GM19463 (cell line): ENCODE measurements around the gene LTC4S.
"Not testable (repeated sequence)": the region's sequence is repeated elsewhere in the genome, so short reads cannot be mapped to it uniquely, and the experiment has no call there.

Experiments used
- ATAC-seq: cut with Tn5 transposase; IDR thresholded peaks from one replicate; pipeline ENCODE4 v1.9.1; 2021; ENCODE audit warnings: mild to moderate bottlenecking, moderate library complexity; ENCODE audit not compliant: unreplicated experiment

Gene LTC4S

GRCh38 chr5:179823937-179824744 lies 30.4 kb downstream of the LTC4S start:
- ATAC-seq = no peak

GRCh38 chr5:179824745-179825112 lies 30.9 kb downstream of the LTC4S start:
- ATAC-seq = no peak

- ATAC-seq = no peak
Observed at GRCh38 chr5:179825655-179826182, 31.9 kb downstream of the LTC4S start.

- no peak for ATAC-seq
Observed at GRCh38 chr5:179827680-179828079, 33.9 kb downstream of the LTC4S start.

GRCh38 chr5:179828756-179829421 lies 35.1 kb downstream of the LTC4S start:
- no peak for ATAC-seq

- ATAC-seq = no peak
Observed at GRCh38 chr5:179829732-179830435, 36.1 kb downstream of the LTC4S start.

GRCh38 chr5:179830818-179831468 lies 37.2 kb downstream of the LTC4S start:
- ATAC-seq = no peak

GRCh38 chr5:179832039-179832745 lies 38.4 kb downstream of the LTC4S start:
- no peak for ATAC-seq

- no peak for ATAC-seq
Observed at GRCh38 chr5:179833056-179833708, 39.4 kb downstream of the LTC4S start.

- ATAC-seq = no peak
Observed at GRCh38 chr5:179833709-179834070, 39.9 kb downstream of the LTC4S start.

GRCh38 chr5:179834120-179834519 lies 40.3 kb downstream of the LTC4S start:
- no peak for ATAC-seq

GRCh38 chr5:179834871-179835270 lies 41.1 kb downstream of the LTC4S start:
- ATAC-seq = not testable (repeated sequence)

GRCh38 chr5:179836225-179837019 lies 42.6 kb downstream of the LTC4S start:
- peak; percentile 66 for ATAC-seq

GRCh38 chr5:179837076-179838011 lies 43.6 kb downstream of the LTC4S start:
- ATAC-seq = no peak

- no peak for ATAC-seq
Observed at GRCh38 chr5:179839328-179840256, 45.8 kb downstream of the LTC4S start.

- ATAC-seq = no peak
Observed at GRCh38 chr5:179840321-179840720, 46.5 kb downstream of the LTC4S start.

- no peak for ATAC-seq
Observed at GRCh38 chr5:179840766-179841165, 47.0 kb downstream of the LTC4S start.
